ENCODE measurements around the gene XAB2. TPM values are rescaled to one million over a fixed set of nuclear protein-coding genes. Genes with fewer than 3 reads are reported as not detected.

The XAB2 gene
- total RNA-seq, 4 donors from 2014 or later = 29.6 to 51.2 (median 31.1) TPM

GRCh38 chr19:7624810-7625209 lies 4.5 kb downstream of the XAB2 start:
- Histone ChIP-seq H3K36me3 (peaks cover 2 to 72% of the 10 kb centered on the region in 2 donors), H3K4me1 (peaks cover 13 to 14% of the 10 kb centered on the region in 2 donors), H3K27ac (no peak overlapping the region), H3K27me3 (no peaks in the 10 kb centered on the region), H3K9me3 (no peaks in the 10 kb centered on the region), H3K4me3 (no peak overlapping the region)
- TF ChIP-seq CTCF (IDR thresholded peaks at IDR 0.05 in 4 of 5, conservative IDR thresholded peaks at IDR 0.05 in 1 of 5) = no peak
- no peak for TF ChIP-seq POLR2A (IDR thresholded peaks at IDR 0.05)
- ATAC-seq (no peak), DNase-seq (no peak)
- in situ Hi-C loops (cut with MboI; ENCODE audit: low sequenced_read_pairs in 4 of 4) = no loop called here
- intact Hi-C loops (cut with DNase I; ENCODE audit: low total_unique reads) = loop anchor here (10.0 kb wide), 1 partner anchor 890 kb away; the partner anchor contains the start of genes GPR108 and TRIP10

GRCh38 chr19:7623725-7624603 lies 5.4 kb downstream of the XAB2 start:
- no peaks in the 10 kb centered on the region for H3K27me3 ChIP-seq
- DNase-seq = no peak
- intact Hi-C loops (cut with DNase I; ENCODE audit: low total_unique reads) = loop anchor here (10.0 kb wide), 1 partner anchor 889 kb away; the partner anchor contains the start of genes GPR108 and TRIP10
- no peak overlapping the region for H3K27ac ChIP-seq
- no peak for TF ChIP-seq CTCF (IDR thresholded peaks at IDR 0.05 in 4 of 5, conservative IDR thresholded peaks at IDR 0.05 in 1 of 5)
- no peak for TF ChIP-seq POLR2A (IDR thresholded peaks at IDR 0.05)
- ATAC-seq = no peak
- H3K36me3 ChIP-seq = peaks cover 2 to 77% of the 10 kb centered on the region in 2 donors
- in situ Hi-C loops (cut with MboI; ENCODE audit: low sequenced_read_pairs in 4 of 4) = no loop called here
- peaks cover 16 to 21% of the 10 kb centered on the region in 2 donors for H3K4me1 ChIP-seq
- no peaks in the 10 kb centered on the region for H3K9me3 ChIP-seq
- H3K4me3 ChIP-seq = no peak overlapping the region

GRCh38 chr19:7622933-7623685 lies 6.2 kb downstream of the XAB2 start:
- Histone ChIP-seq H3K9me3 (no peaks in the 10 kb centered on the region), H3K27me3 (no peaks in the 10 kb centered on the region), H3K4me3 (no peak overlapping the region), H3K27ac (no peak overlapping the region), H3K4me1 (peaks cover 13 to 23% of the 10 kb centered on the region in 2 donors), H3K36me3 (peaks cover 2 to 77% of the 10 kb centered on the region in 2 donors)
- TF ChIP-seq CTCF (IDR thresholded peaks at IDR 0.05 in 4 of 5, conservative IDR thresholded peaks at IDR 0.05 in 1 of 5) (no peak), POLR2A (IDR thresholded peaks at IDR 0.05) (no peak)
- DNase-seq (no peak), ATAC-seq (no peak)
- in situ Hi-C loops (cut with MboI; ENCODE audit: low sequenced_read_pairs in 4 of 4) (no loop called here), intact Hi-C loops (cut with DNase I; ENCODE audit: low total_unique reads) (loop anchor here (10.0 kb wide), 1 partner anchor 888 kb away; the partner anchor contains the start of genes GPR108 and TRIP10)

GRCh38 chr19:7620442-7621412 lies 8.6 kb downstream of the XAB2 start:
- in situ Hi-C loops (cut with MboI; ENCODE audit: low sequenced_read_pairs in 4 of 4) = no loop called here
- ATAC-seq = no peak
- intact Hi-C loops (cut with DNase I; ENCODE audit: low total_unique reads) = loop anchor here (10.0 kb wide), 1 partner anchor 886 kb away; the partner anchor contains the start of genes GPR108 and TRIP10

More at GRCh38 chr19:7620442-7621412, 8.6 kb downstream of the XAB2 start:
- H3K4me1 ChIP-seq = peaks cover 7 to 15% of the 10 kb centered on the region in 2 donors
- H3K9me3 ChIP-seq = no peaks in the 10 kb centered on the region
- H3K27ac ChIP-seq = no peak overlapping the region
- no peak for TF ChIP-seq POLR2A (IDR thresholded peaks at IDR 0.05)
- H3K27me3 ChIP-seq = no peaks in the 10 kb centered on the region
- DNase-seq = no peak
- H3K36me3 ChIP-seq = peaks cover 2 to 63% of the 10 kb centered on the region in 2 donors
- H3K4me3 ChIP-seq = no peak overlapping the region
